ENCODE data around the gene CCDC88A.
"Not testable (repeated sequence)": the region's sequence is repeated elsewhere in the genome, so short reads cannot be mapped to it uniquely, and the experiment has no call there.

The CCDC88A gene

DNA sequence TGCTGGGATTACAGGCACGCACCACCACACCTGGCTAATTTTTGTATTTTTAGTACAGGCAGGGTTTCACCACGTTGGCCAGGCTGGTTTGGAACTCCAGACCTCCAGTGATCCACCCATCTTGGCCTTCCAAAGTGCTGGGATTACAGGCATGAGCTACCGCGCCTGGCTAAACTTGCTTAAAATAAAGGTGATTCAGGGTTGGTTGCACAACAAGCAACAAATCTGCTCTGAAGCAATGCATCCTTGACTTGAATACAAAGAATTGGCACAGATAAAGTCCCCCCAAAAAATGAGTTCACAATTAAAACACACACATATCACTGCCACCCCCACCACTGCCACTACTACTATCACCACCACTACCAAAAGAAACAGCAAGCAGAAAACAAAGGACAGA is 34.9 kb downstream of the CCDC88A start:
- DNase-seq (ENCODE audit: low read depth in 3 of 3): no peak

DNA sequence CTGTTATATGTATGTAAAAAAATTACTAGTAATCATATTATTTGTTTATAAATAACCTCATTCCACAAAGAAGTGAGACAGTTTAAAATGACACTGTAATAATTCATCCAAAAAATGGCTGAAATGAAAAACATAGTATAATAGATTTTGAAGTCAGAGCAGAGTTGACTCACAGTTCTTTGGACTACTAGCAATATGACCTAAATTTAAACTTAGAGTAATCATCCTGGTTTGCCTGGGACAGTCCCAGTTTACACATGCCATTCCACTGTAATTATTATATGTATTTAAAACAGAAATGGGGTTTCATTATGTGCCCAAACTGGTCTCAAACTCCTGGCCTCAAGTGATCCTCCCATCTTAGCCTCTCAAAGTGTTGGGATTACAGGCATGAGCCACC is 48.3 kb downstream of the CCDC88A start:
- no peak for DNase-seq (ENCODE audit: low read depth in 3 of 3)

DNA sequence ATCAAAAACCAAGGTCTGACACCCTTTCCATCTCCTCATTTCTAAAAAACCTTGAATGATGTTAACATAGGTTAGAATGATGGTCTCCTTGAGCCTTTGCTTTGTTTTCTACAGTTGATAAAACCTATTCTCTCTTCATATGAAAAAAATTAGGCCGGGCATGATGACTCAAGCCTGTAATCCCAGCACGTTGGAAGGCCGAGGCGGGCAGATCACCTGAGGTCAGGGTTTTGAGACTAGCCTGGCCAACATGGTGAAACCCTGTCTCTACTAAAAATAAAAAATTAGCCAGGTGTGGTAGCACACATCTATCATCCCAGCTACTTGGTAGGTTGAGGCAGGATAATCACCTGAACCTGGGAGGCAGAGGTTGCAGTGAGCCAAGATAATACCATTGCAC is 49.4 kb downstream of the CCDC88A start:
- no peak for DNase-seq (ENCODE audit: low read depth in 3 of 3)

DNA sequence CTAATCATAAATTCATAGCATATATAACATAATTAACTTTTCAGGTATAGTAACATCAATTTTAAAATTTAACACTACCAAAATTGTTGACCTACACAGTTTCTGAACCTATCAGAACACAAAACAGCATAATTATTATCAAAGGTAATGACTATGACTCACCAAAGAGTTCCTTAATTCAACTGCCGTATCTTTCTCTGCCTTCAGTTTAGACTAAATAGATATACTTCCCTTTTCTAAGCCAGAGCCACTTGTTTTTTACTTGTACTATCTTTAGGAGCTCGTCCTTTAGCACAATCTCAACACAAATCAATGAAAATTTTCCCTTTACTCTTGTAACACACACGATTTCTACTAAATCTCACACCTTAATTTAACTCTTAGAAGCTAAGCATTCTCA is 54.4 kb downstream of the CCDC88A start:
- no peak for DNase-seq (ENCODE audit: low read depth in 3 of 3)

GRCh38 chr2:55364189-55365055 is 55.2 kb downstream of the CCDC88A start:
- DNase-seq (ENCODE audit: low read depth in 3 of 3): no peak

GRCh38 chr2:55363636-55364035 is 56.0 kb downstream of the CCDC88A start:
- no peak for DNase-seq (ENCODE audit: low read depth in 3 of 3)

- no peak for DNase-seq (ENCODE audit: low read depth in 3 of 3)
These were observed 58.0 kb downstream of the CCDC88A start for GRCh38 chr2:55361465-55362189.

DNA sequence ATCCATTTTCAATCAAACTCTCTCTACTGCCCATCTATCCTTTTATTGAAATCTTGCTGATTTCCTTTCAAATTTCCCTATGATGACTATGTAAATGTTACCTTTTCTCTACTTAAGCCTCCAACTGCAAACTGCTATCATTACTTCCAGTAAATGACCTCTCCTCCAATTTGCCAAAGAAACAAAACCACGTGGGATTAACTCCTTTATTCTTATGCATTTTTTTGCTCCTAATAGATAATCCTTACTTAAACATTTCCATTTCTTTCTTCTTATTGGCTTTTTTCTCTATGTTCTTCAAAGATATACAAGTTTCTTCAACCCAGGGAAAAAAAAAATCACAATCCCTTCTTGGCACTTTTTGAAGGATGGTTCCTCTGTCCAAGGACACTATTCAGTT is 61.2 kb downstream of the CCDC88A start:
- no peak for DNase-seq (ENCODE audit: low read depth in 3 of 3)

DNA sequence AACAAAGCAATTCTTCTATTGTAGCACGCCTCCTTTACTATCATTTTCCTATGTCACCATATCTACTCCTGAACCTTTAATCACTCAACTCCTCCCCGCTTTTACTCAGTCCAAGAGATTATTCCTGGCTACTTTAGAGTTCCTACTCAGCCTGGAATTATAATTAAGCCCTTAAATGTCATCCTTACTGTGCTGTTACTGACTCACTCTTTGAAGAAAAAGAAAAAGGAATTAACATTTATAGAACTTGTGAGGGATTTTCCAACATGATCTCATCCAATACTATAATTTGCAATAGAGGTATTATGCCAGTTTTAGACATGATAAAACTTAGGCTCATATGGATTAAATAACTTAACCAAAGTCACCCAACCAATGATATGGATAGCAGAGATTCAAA is 61.7 kb downstream of the CCDC88A start:
- DNase-seq (ENCODE audit: low read depth in 3 of 3): no peak

DNA sequence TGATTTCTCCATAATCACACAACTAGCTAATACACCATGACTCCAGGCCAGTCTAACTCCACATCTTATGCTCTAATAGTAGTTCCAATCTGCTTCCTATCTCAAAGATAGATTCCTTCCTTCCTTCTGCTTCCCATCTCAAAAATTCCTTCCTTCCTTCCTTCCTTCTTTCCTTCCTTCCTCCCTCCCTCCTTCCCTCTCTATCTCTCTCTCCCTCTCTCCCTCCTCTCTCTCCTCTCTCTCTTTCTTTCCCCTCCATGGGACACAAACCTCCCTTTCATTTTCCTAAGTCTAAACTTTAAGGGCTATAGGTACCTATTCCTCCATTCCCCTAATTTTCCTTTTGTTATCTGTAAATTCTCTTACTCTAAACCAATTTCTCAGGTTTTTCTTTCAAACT is 62.5 kb downstream of the CCDC88A start:
- no peak for DNase-seq (ENCODE audit: low read depth in 3 of 3)

GRCh38 chr2:55356136-55356535 is 63.5 kb downstream of the CCDC88A start:
- not testable (repeated sequence) for DNase-seq (ENCODE audit: low read depth in 3 of 3)

GRCh38 chr2:55355451-55355850 is 64.2 kb downstream of the CCDC88A start:
- no peak for DNase-seq (ENCODE audit: low read depth in 3 of 3)

DNA sequence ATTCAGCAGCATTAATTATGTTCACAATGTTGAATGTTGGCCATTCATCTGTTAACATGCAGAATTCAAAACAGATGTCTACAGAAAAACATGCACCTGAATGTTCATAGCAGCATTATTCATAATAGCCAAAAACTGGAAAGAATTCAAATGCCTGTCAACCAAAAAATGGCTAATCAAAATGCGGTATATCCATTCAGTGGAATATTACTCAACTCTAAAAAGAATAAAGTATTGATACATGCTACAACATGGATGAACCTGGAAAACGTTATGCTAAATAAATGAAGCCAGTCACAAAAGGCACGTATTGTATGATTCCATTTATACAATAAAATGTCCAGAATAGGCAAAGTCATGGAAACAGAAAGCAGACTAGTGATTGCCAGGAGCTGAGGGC is 68.0 kb downstream of the CCDC88A start:
- no peak for DNase-seq (ENCODE audit: low read depth in 3 of 3)

DNA sequence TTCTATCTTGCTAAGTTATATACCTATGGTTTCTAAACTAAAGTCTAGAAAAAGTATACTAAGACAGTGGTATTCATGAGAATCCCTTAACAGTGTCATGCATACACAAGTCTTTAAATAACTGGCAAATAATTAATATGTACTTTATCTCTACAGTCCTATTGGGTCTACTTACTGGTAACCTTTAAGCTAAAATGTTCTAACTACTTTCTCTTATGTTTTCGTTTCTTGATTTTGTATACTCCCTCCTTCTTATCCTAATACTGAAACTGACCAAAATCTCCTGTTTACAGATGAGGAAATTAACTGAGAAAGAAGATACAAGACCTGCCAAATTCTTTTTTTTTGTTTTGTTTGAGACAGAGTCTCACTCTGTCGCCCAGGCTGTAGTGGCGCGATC is 74.6 kb downstream of the CCDC88A start:
- DNase-seq (ENCODE audit: low read depth in 3 of 3): no peak

DNA sequence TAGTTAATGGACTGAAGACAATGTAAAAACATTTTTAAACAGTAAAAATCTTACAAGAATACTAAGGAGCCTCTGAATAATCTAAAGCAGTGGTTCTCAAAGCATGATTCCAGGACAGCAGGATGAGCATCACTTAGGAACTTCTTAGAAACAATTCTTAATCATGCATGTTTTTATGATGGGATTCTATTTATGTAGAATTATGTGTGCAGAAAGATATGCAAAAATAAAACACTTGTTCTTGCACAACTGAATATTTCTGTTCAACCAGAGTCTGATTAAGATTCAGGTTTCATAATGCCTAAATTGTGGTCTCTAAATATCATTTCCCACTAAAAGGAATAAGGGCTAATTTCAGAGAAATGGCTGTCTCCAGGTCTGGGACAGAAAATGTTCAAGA is 81.4 kb downstream of the CCDC88A start:
- no peak for DNase-seq (ENCODE audit: low read depth in 3 of 3)

GRCh38 chr2:55334728-55335127 is 84.9 kb downstream of the CCDC88A start:
- no peak for DNase-seq (ENCODE audit: low read depth in 3 of 3)

DNA sequence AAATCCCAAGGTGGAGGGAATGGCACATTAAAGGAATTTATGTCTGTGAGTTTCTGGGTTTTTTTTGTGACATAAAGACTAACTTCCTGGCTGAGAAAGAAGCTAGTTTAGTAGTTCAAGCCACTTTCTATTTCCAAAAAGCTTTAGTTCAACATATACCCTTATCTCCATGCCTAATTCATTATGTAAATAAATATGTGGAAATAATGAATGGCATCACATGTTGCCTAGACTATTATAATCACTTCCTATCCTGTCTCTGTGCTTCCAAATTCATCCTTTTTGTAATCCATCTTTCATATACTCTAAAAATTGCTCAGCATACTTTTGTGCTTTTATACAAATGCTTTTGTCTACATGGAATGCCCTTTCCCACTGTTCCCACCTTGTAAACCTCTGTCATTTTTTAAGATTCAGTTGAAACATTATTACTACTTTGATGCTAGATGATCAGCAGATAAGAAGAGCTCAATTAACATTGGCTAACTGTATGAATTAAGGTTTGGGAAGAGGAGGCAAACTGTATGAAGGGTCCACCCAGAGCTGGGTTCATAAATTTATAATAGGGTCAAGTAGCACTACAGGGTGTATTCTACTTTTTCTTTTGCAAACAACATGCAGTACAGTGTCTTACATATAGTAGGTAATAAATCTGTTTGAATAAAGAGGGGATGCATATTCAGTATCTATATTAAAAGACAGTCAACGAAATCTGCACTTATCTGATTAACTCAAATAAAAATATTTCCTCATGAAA is 88.9 kb downstream of the CCDC88A start:
- no peak for DNase-seq (ENCODE audit: low read depth in 3 of 3)

- no peak for DNase-seq (ENCODE audit: low read depth in 3 of 3)
These were observed 92.0 kb downstream of the CCDC88A start for GRCh38 chr2:55327470-55328230.

DNA sequence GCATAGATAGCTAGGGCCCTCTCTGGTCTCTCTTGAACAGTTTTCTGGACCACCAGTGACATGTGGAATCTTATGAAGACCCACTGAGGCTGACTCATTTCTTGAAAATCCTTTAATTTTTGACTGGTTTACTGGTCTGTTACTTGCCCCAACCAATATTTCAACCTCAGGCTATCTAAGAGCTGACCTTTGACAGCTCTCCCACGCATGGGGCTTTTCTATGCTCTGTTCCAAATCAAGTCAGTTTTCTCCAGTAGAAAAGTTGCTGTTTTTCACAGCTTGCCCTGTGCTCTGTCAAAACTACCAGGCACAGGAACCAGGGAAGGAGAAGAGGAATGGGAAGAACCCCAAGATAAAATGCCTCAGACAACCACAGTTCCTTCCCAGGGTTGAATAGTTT is 104.7 kb downstream of the CCDC88A start:
- DNase-seq (ENCODE audit: low read depth in 3 of 3): no peak

DNA sequence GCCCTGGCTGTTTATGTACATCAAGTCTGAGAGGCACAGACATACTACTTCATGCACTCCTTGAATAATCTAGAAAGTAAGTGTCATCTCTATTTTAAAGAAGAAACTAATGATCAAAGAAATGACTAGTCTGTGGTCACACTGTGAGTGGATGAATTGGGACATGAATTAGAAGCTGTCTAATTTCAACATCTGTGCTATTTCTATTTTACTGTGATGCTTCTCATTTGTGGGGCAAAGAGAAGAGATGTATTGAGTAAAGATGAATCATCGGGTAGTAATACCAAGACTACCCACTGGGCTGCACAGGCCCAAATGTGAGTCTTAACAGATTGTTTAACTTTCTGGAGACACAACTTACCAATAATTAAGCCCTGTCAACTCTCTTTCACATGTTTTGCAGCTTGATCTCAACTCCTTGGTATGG is 108.2 kb downstream of the CCDC88A start:
- DNase-seq (ENCODE audit: low read depth in 3 of 3): peak in 2 of 3 donors; percentile 8 to 16

- DNase-seq (ENCODE audit: low read depth in 3 of 3): no peak
These were observed 110.2 kb downstream of the CCDC88A start for GRCh38 chr2:55309446-55309845.

DNA sequence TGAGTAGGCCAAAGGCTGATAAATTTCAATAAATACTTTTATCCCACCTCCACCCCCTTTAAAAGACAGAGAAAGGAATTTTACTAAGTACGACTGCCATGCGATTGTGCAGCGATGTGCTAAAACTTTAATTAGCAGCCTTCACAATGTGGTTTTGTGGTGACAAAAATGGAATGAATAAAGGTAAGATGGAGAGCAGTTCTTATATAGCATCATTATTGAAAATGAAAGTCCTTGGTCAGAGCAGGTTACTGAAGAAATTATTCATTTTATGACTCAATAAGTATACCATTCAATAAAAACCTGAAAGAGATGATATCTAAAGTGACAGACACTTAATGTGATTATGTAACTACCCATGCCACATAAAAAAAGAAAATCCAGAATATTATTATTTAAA is 117.4 kb downstream of the CCDC88A start:
- no peak for DNase-seq (ENCODE audit: low read depth in 3 of 3)
